SK-N-SH treated with all-trans-retinoic acid at 6 μM for 48 hours (cell line): Measurements from ENCODE around the gene FEN1.

ENCODE experiments used
- ARNTL ChIP-seq: fragments of 450-650 bp; formaldehyde crosslinking; IDR thresholded peaks from 2 replicates; pipeline ENCODE4 v1.5.0; 2020; ENCODE audit warnings: low read depth, mild to moderate bottlenecking, moderate library complexity, borderline replicate concordance
- BACH2 ChIP-seq: fragments of 250-450 bp; sonication (Bioruptor Pico); IDR thresholded peaks from 2 replicates; pipeline ENCODE4 v1.9.0; 2021; ENCODE audit warnings: mild to moderate bottlenecking, borderline replicate concordance
- CREB5 ChIP-seq: fragments of 250-450 bp; sonication (Bioruptor Pico); IDR thresholded peaks from 2 replicates; pipeline ENCODE4 v1.5.1; 2020; ENCODE audit warnings: low read depth, mild to moderate bottlenecking, moderate library complexity
- CSDC2 ChIP-seq: fragments of 250-450 bp; sonication (Bioruptor Pico); IDR thresholded peaks from 2 replicates; pipeline ENCODE4 v1.5.0; 2020; ENCODE audit warnings: mild to moderate bottlenecking, moderate library complexity
- GLIS3 ChIP-seq: fragments of 250-450 bp; sonication (Bioruptor Pico); IDR thresholded peaks from 2 replicates; pipeline ENCODE4 v1.5.0; 2020; ENCODE audit warnings: mild to moderate bottlenecking, moderate library complexity
- TCF4 ChIP-seq: fragments of 250-450 bp; sonication (Bioruptor Pico); IDR thresholded peaks from 2 replicates; pipeline ENCODE4 v1.8.0; 2021; ENCODE audit warnings: mild to moderate bottlenecking, moderate library complexity, borderline replicate concordance
- ZNF565 ChIP-seq: fragments of 450-650 bp; formaldehyde crosslinking; conservative IDR thresholded peaks from 2 replicates; pipeline ENCODE4 v1.5.0; 2020; ENCODE audit warnings: low read depth, mild to moderate bottlenecking, moderate library complexity
- TF ChIP-seq, protein P1 (sequence below): fragments of 250-450 bp; sonication (Bioruptor Pico); IDR thresholded peaks from 2 replicates; pipeline ENCODE4 v1.8.0; 2020; ENCODE audit warnings: mild to moderate bottlenecking, moderate library complexity, borderline replicate concordance

- no peak for TF ChIP-seq CSDC2
- TF ChIP-seq GLIS3 = no peak
- TF ChIP-seq, protein P1, sequence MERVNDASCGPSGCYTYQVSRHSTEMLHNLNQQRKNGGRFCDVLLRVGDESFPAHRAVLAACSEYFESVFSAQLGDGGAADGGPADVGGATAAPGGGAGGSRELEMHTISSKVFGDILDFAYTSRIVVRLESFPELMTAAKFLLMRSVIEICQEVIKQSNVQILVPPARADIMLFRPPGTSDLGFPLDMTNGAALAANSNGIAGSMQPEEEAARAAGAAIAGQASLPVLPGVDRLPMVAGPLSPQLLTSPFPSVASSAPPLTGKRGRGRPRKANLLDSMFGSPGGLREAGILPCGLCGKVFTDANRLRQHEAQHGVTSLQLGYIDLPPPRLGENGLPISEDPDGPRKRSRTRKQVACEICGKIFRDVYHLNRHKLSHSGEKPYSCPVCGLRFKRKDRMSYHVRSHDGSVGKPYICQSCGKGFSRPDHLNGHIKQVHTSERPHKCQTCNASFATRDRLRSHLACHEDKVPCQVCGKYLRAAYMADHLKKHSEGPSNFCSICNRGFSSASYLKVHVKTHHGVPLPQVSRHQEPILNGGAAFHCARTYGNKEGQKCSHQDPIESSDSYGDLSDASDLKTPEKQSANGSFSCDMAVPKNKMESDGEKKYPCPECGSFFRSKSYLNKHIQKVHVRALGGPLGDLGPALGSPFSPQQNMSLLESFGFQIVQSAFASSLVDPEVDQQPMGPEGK (CRISPR knock-in tag) = no peak
- no peak for TF ChIP-seq ZNF565 (CRISPR knock-in tag)
- no peak for TF ChIP-seq BACH2 (CRISPR knock-in tag)
- no peak for TF ChIP-seq CREB5
- TF ChIP-seq ARNTL (CRISPR knock-in tag) = no peak
- no peak for TF ChIP-seq TCF4 (CRISPR knock-in tag)
Observed at GRCh38 chr11:61769946-61770683, 22.6 kb upstream of the FEN1 start.
